Chondrocyte (in vitro differentiated cells): ENCODE results near the gene ELMO1. TPM values are rescaled to one million over a fixed set of nuclear protein-coding genes. Genes with fewer than 3 reads are reported as not detected.

Experiments
- DNase-seq: peaks from one replicate; pipeline ENCODE4 v3.0.0; 2021; ENCODE audit warnings: mixed read lengths, low spot score
- H3K27ac Mint-ChIP-seq: one replicate; pipeline ENCODE4 v1.8.0; 2021; ENCODE audit warnings: mild to moderate bottlenecking, moderate library complexity, mixed read lengths; ENCODE audit not compliant: unreplicated experiment
- H3K27me3 Mint-ChIP-seq: 2 replicates; pipeline ENCODE4 v1.8.0; 2021; ENCODE audit warnings: low read depth, mixed read lengths
- H3K36me3 Mint-ChIP-seq: 2 replicates; pipeline ENCODE4 v1.8.0; 2021; ENCODE audit warnings: low read depth, mixed read lengths
- H3K4me1 Mint-ChIP-seq: 2 replicates; pipeline ENCODE4 v1.8.0; 2021; ENCODE audit warnings: low read depth, mild to moderate bottlenecking, mixed read lengths
- H3K4me3 Mint-ChIP-seq: one replicate; pipeline ENCODE4 v1.8.0; 2021; ENCODE audit warnings: mild to moderate bottlenecking, moderate library complexity, mixed read lengths; ENCODE audit not compliant: unreplicated experiment
- H3K9me3 Mint-ChIP-seq: 2 replicates; pipeline ENCODE4 v1.8.0; 2021; ENCODE audit warnings: low read depth, mixed read lengths
- CTCF ChIP-seq: fragments of 200-600 bp; sonication (generic); IDR thresholded peaks from 2 replicates; pipeline ENCODE4 v1.5.0; 2021; ENCODE audit warnings: antibody characterized with exemption, mild to moderate bottlenecking, moderate library complexity
- total RNA-seq: library from RNA; stranded (reverse); gene quantifications from 3 replicates; pipeline ENCODE4 v1.2.1, GENCODE V29; 2021

Gene ELMO1
- total RNA-seq, 1 donor from 2014 or later, result 0.42 TPM

- Mint-ChIP-seq H3K27ac (no peak overlapping the region), H3K4me1 (peaks cover 20% of the 10 kb centered on the region), H3K9me3 (no peaks in the 10 kb centered on the region), H3K27me3 (no peaks in the 10 kb centered on the region), H3K4me3 (no peak overlapping the region), H3K36me3 (no peaks in the 10 kb centered on the region)
- TF ChIP-seq CTCF, result no peak
- no peak for DNase-seq
These were observed 482.6 kb downstream of the ELMO1 start for GRCh38 chr7:36966039-36966438.

GRCh38 chr7:36965625-36966024, 483.0 kb downstream of the ELMO1 start:
- no peaks in the 10 kb centered on the region for H3K36me3 Mint-ChIP-seq

GRCh38 chr7:36964297-36964696, 484.4 kb downstream of the ELMO1 start:
- H3K4me3 Mint-ChIP-seq, result no peak overlapping the region
- no peak for TF ChIP-seq CTCF
- no peak for DNase-seq
- H3K27ac Mint-ChIP-seq, result no peak overlapping the region
- peaks cover 24% of the 10 kb centered on the region for H3K4me1 Mint-ChIP-seq
- H3K9me3 Mint-ChIP-seq, result no peaks in the 10 kb centered on the region
- H3K27me3 Mint-ChIP-seq, result no peaks in the 10 kb centered on the region
- no peaks in the 10 kb centered on the region for H3K36me3 Mint-ChIP-seq

More at GRCh38 chr7:36965625-36966024, 483.0 kb downstream of the ELMO1 start:
- H3K4me3 Mint-ChIP-seq, result no peak overlapping the region
- no peaks in the 10 kb centered on the region for H3K9me3 Mint-ChIP-seq
- peaks cover 24% of the 10 kb centered on the region for H3K4me1 Mint-ChIP-seq
- no peak overlapping the region for H3K27ac Mint-ChIP-seq
- TF ChIP-seq CTCF, result no peak
- H3K27me3 Mint-ChIP-seq, result no peaks in the 10 kb centered on the region
- no peak for DNase-seq

GRCh38 chr7:36962367-36962766, 486.3 kb downstream of the ELMO1 start:
- Mint-ChIP-seq H3K27me3 (no peaks in the 10 kb centered on the region), H3K4me1 (peaks cover 22% of the 10 kb centered on the region), H3K4me3 (no peak overlapping the region), H3K36me3 (no peaks in the 10 kb centered on the region), H3K27ac (no peak overlapping the region), H3K9me3 (no peaks in the 10 kb centered on the region)
- DNase-seq, result no peak
- TF ChIP-seq CTCF, result no peak

- no peak for TF ChIP-seq CTCF
- H3K4me1 Mint-ChIP-seq, result peaks cover 20% of the 10 kb centered on the region
- DNase-seq, result no peak
- H3K4me3 Mint-ChIP-seq, result no peak overlapping the region
- H3K36me3 Mint-ChIP-seq, result no peaks in the 10 kb centered on the region
- H3K9me3 Mint-ChIP-seq, result no peaks in the 10 kb centered on the region
- H3K27ac Mint-ChIP-seq, result no peak overlapping the region
- no peaks in the 10 kb centered on the region for H3K27me3 Mint-ChIP-seq
These were observed 487.0 kb downstream of the ELMO1 start for GRCh38 chr7:36961693-36962092.
